Activated CD8-positive, alpha-beta T cell treated with anti-CD3 and anti-CD28 coated beads for 36 hours (primary cell): ENCODE measurements around the gene ADA. TPM values are rescaled to one million over a fixed set of nuclear protein-coding genes. Genes with fewer than 3 reads are reported as not detected.
"Not testable (repeated sequence)": the region's sequence is repeated elsewhere in the genome, so short reads cannot be mapped to it uniquely, and the experiment has no call there.

Source experiments
- ATAC-seq: fragments of 200-7000 bp; cut with Tn5 transposase; one replicate; pipeline ENCODE4 v1.10.0; 2021; ENCODE audit warnings: mild to moderate bottlenecking, moderate library complexity
- CTCF ChIA-PET: fragments of 350-600 bp; sonication (Branson Sonifier 250); formaldehyde crosslinking; loops from one replicate; lab custom pipeline; 2021; ENCODE audit warnings: antibody characterized with exemption; lab: Charles Lee
- POLR2A ChIA-PET: fragments of 350-600 bp; sonication (Branson Sonifier 250); formaldehyde crosslinking; loops from one replicate; lab custom pipeline; 2021; ENCODE audit warnings: antibody characterized with exemption; lab: Charles Lee
- DNase-seq: peaks from one replicate; pipeline ENCODE4 v3.0.0-alpha.2; 2020
- H3K27ac Mint-ChIP-seq: one replicate; pipeline ENCODE4 v1.8.0; 2021; ENCODE audit warnings: mild to moderate bottlenecking, mixed read lengths
- H3K27me3 Mint-ChIP-seq: one replicate; pipeline ENCODE4 v1.8.0; 2021; ENCODE audit warnings: mixed read lengths
- H3K36me3 Mint-ChIP-seq: one replicate; pipeline ENCODE4 v1.8.0; 2021; ENCODE audit warnings: low read depth, mixed read lengths
- H3K4me1 Mint-ChIP-seq: one replicate; pipeline ENCODE4 v1.8.0; 2021; ENCODE audit warnings: low read depth, mixed read lengths
- H3K4me3 Mint-ChIP-seq: one replicate; pipeline ENCODE4 v1.8.0; 2021; ENCODE audit warnings: mild to moderate bottlenecking, moderate library complexity, mixed read lengths
- H3K9me3 Mint-ChIP-seq: one replicate; pipeline ENCODE4 v1.8.0; 2021; ENCODE audit warnings: mixed read lengths
- CTCF ChIP-seq: fragments of 200-600 bp; IDR thresholded peaks from one replicate; pipeline ENCODE4 v1.8.0; 2022; ENCODE audit warnings: antibody characterized with exemption, mild to moderate bottlenecking
- intact Hi-C: fragments of 100-400 bp; cut with micrococcal nuclease; formaldehyde crosslinking; loops from one replicate; pipeline ENCODE4 v1.10.0; 2022
- total RNA-seq, 2 experiments: library from RNA; stranded (reverse); gene quantifications; one replicate each; pipeline ENCODE4 v1.2.3, GENCODE V29; 2021

ADA gene
- total RNA-seq, 2 experiments from 2014 or later = 32.8 to 36.7 TPM

GRCh38 chr20:44657875-44658274 lies 6.4 kb upstream of the ADA start:
- CTCF ChIA-PET = no interaction called here
- peaks cover 9% of the 10 kb centered on the region for H3K4me1 Mint-ChIP-seq
- no peaks in the 10 kb centered on the region for H3K27me3 Mint-ChIP-seq
- H3K9me3 Mint-ChIP-seq = no peaks in the 10 kb centered on the region
- POLR2A ChIA-PET = interaction anchor here (0.9 kb wide), 1 partner anchor 8 kb away, joined by 3 read pairs; no protein-coding TSS in a partner anchor
- H3K36me3 Mint-ChIP-seq = peaks cover 6% of the 10 kb centered on the region
- no peak for TF ChIP-seq CTCF
- H3K4me3 Mint-ChIP-seq = no peak overlapping the region
- no peak overlapping the region for H3K27ac Mint-ChIP-seq
- no peak for DNase-seq
- intact Hi-C loops = no loop called here
- ATAC-seq = no peak

- Mint-ChIP-seq H3K4me3 (no peak overlapping the region), H3K27ac (no peak overlapping the region), H3K4me1 (peaks cover 9% of the 10 kb centered on the region), H3K36me3 (peaks cover 4% of the 10 kb centered on the region), H3K9me3 (no peaks in the 10 kb centered on the region), H3K27me3 (no peaks in the 10 kb centered on the region)
- ChIA-PET CTCF (interaction anchor here (1.1 to 2.3 kb wide), 2 partner anchors 27 to 211 kb away, joined by 3 to 6 read pairs; no protein-coding TSS in a partner anchor), POLR2A (no interaction called here)
- ATAC-seq (no peak), DNase-seq (no peak)
- TF ChIP-seq CTCF = no peak
- intact Hi-C loops = no loop called here
These were observed 4.9 kb upstream of the ADA start for GRCh38 chr20:44656448-44656847.

- H3K27me3 Mint-ChIP-seq, intact Hi-C loops, H3K4me3 Mint-ChIP-seq, H3K36me3 Mint-ChIP-seq, ATAC-seq, POLR2A ChIA-PET, H3K27ac Mint-ChIP-seq, DNase-seq, H3K9me3 Mint-ChIP-seq: not testable (repeated sequence)
- CTCF ChIA-PET = interaction anchor here (1.0 to 1.5 kb wide), 4 partner anchors 29 to 213 kb away, joined by 3 to 6 read pairs (median 4); no protein-coding TSS in a partner anchor
- H3K4me1 Mint-ChIP-seq = peaks cover 22% of the 10 kb centered on the region
These were observed 2.7 kb upstream of the ADA start for GRCh38 chr20:44654210-44654609.

- no peak for TF ChIP-seq CTCF
- H3K36me3 Mint-ChIP-seq = peaks cover 2% of the 10 kb centered on the region
- peaks cover 28% of the 10 kb centered on the region for H3K4me1 Mint-ChIP-seq
- no peaks in the 10 kb centered on the region for H3K9me3 Mint-ChIP-seq
- no peak overlapping the region for H3K27ac Mint-ChIP-seq
- ChIA-PET CTCF (interaction anchor here (1.0 to 1.5 kb wide), 4 partner anchors 29 to 214 kb away, joined by 3 to 6 read pairs (median 4); no protein-coding TSS in a partner anchor), POLR2A (interaction anchor here (1.0 to 1.5 kb wide), 3 partner anchors 9 to 30 kb away, joined by 3 read pairs; no protein-coding TSS in a partner anchor)
- ATAC-seq (no peak), DNase-seq (no peak)
- H3K27me3 Mint-ChIP-seq = no peaks in the 10 kb centered on the region
- intact Hi-C loops = no loop called here
- H3K4me3 Mint-ChIP-seq = no peak overlapping the region
These were observed 2.0 kb upstream of the ADA start for GRCh38 chr20:44653546-44653945.

GRCh38 chr20:44651434-44651683 lies 140 bp downstream of the ADA start:
- no peak for DNase-seq
- H3K4me3 Mint-ChIP-seq = peak overlapping the region; percentile 75
- H3K36me3 Mint-ChIP-seq = no peaks in the 10 kb centered on the region
- CTCF ChIA-PET = interaction anchor here (1.0 to 4.3 kb wide), 2 partner anchors 33 to 435 kb away, joined by 4 to 32 read pairs; no protein-coding TSS in a partner anchor
- no peak for TF ChIP-seq CTCF
- peak overlapping the region; percentile 75 for H3K27ac Mint-ChIP-seq
- POLR2A ChIA-PET = interaction anchor here (0.7 to 1.1 kb wide), 4 partner anchors 9 to 440 kb away, joined by 3 to 7 read pairs (median 3); no protein-coding TSS in a partner anchor
- H3K9me3 Mint-ChIP-seq = no peaks in the 10 kb centered on the region
- H3K4me1 Mint-ChIP-seq = peaks cover 34% of the 10 kb centered on the region
- intact Hi-C loops = no loop called here
- no peak for ATAC-seq
- no peaks in the 10 kb centered on the region for H3K27me3 Mint-ChIP-seq
